OCI-LY1 (cell line): ENCODE results near the gene MAML1.

Experiments used
- CTCF ChIP-seq: fragments of 200-600 bp; sonication (generic), shearing (Covaris generic); IDR thresholded peaks from 2 replicates; pipeline ENCODE4 v1.5.1; 2017; ENCODE audit warnings: mild to moderate bottlenecking, antibody characterized with exemption, low read length, moderate library complexity, mixed read lengths
- EZH2 ChIP-seq: fragments of 200-600 bp; sonication (generic), shearing (Covaris generic); IDR thresholded peaks from 2 replicates; pipeline ENCODE4 v1.8.0; 2017; ENCODE audit warnings: borderline replicate concordance, mixed run types, mild to moderate bottlenecking, antibody characterized with exemption, low read length, moderate library complexity, mixed read lengths

GRCh38 chr5:179768326-179769085 is 35.9 kb downstream of the MAML1 start:
- no peak for TF ChIP-seq EZH2
- TF ChIP-seq CTCF = no peak
